Esophagus squamous epithelium (tissue), 4 donors: ENCODE data around the gene ZNF608.

Experiments
- POLR2A ChIP-seq, 4 donors: fragments of 450-650 bp; IDR thresholded peaks; one replicate each; pipeline ENCODE4 v1.6.1; 2017; ENCODE audit warnings: antibody characterized with exemption in 4 of 4, mild to moderate bottlenecking in 4 of 4, moderate library complexity in 3 of 4
- TF ChIP-seq, protein P1 (sequence below), 6 experiments: fragments of 450-650 bp in 4 of 6; fragments of 200-600 bp in 2 of 6; sonication (generic) in 2 of 6; IDR thresholded peaks; one replicate each; pipeline ENCODE4 v1.5.1; 2016 to 2019; ENCODE audit warnings: antibody characterized with exemption in 6 of 6, mild to moderate bottlenecking in 4 of 6, moderate library complexity in 4 of 6

GRCh38 chr5:124738681-124739633 lies 7.5 kb downstream of the ZNF608 start:
- TF ChIP-seq, protein P1, sequence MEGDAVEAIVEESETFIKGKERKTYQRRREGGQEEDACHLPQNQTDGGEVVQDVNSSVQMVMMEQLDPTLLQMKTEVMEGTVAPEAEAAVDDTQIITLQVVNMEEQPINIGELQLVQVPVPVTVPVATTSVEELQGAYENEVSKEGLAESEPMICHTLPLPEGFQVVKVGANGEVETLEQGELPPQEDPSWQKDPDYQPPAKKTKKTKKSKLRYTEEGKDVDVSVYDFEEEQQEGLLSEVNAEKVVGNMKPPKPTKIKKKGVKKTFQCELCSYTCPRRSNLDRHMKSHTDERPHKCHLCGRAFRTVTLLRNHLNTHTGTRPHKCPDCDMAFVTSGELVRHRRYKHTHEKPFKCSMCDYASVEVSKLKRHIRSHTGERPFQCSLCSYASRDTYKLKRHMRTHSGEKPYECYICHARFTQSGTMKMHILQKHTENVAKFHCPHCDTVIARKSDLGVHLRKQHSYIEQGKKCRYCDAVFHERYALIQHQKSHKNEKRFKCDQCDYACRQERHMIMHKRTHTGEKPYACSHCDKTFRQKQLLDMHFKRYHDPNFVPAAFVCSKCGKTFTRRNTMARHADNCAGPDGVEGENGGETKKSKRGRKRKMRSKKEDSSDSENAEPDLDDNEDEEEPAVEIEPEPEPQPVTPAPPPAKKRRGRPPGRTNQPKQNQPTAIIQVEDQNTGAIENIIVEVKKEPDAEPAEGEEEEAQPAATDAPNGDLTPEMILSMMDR (IDR thresholded peaks at IDR 0.05), result no peak
- TF ChIP-seq POLR2A (IDR thresholded peaks at IDR 0.05), result no peak
